ENCODE data around the gene QRFP.

Gene QRFP

GRCh38 chr9:130896233-130897014 is at the start of gene QRFP:
Gene QRFP, minus strand, starts transcription at chr9:130896812. Its CDS starts 2,974 bp downstream, at chr9:130893838.
- DNase-seq: no peak

- DNase-seq: no peak
Observed at GRCh38 chr9:130945173-130945572, 48.6 kb upstream of the QRFP start.

- DNase-seq: no peak
Observed at GRCh38 chr9:130944510-130945058, 48.0 kb upstream of the QRFP start.

- no peak for DNase-seq
Observed at GRCh38 chr9:130943777-130944176, 47.2 kb upstream of the QRFP start.

GRCh38 chr9:130943221-130943620 is 46.6 kb upstream of the QRFP start:
- no peak for DNase-seq

GRCh38 chr9:130942679-130943078 is 46.1 kb upstream of the QRFP start:
- DNase-seq: no peak

GRCh38 chr9:130942084-130942483 is 45.5 kb upstream of the QRFP start:
- DNase-seq: no peak

- DNase-seq: no peak
Observed at GRCh38 chr9:130940693-130941576, 44.3 kb upstream of the QRFP start.

- no peak for DNase-seq
Observed at GRCh38 chr9:130940027-130940549, 43.5 kb upstream of the QRFP start.

- no peak for DNase-seq
Observed at GRCh38 chr9:130939405-130940026, 42.9 kb upstream of the QRFP start.

- no peak for DNase-seq
Observed at GRCh38 chr9:130938652-130939404, 42.2 kb upstream of the QRFP start, which contains the start of gene FIBCD1. Gene FIBCD1, minus strand, starts transcription at chr9:130939247. Its CDS starts 640 bp downstream, at chr9:130938607.

GRCh38 chr9:130938184-130938651 is 41.6 kb upstream of the QRFP start:
- DNase-seq: no peak

- DNase-seq: no peak
Observed at GRCh38 chr9:130937146-130938076, 40.8 kb upstream of the QRFP start.

GRCh38 chr9:130936285-130937117 is 39.9 kb upstream of the QRFP start:
- DNase-seq: no peak

- no peak for DNase-seq
Observed at GRCh38 chr9:130935648-130936271, 39.1 kb upstream of the QRFP start.

- DNase-seq: no peak
Observed at GRCh38 chr9:130934702-130935647, 38.4 kb upstream of the QRFP start.

- no peak for DNase-seq
Observed at GRCh38 chr9:130934246-130934645, 37.6 kb upstream of the QRFP start.
